ENCODE results near the gene DLGAP5.

DNA sequence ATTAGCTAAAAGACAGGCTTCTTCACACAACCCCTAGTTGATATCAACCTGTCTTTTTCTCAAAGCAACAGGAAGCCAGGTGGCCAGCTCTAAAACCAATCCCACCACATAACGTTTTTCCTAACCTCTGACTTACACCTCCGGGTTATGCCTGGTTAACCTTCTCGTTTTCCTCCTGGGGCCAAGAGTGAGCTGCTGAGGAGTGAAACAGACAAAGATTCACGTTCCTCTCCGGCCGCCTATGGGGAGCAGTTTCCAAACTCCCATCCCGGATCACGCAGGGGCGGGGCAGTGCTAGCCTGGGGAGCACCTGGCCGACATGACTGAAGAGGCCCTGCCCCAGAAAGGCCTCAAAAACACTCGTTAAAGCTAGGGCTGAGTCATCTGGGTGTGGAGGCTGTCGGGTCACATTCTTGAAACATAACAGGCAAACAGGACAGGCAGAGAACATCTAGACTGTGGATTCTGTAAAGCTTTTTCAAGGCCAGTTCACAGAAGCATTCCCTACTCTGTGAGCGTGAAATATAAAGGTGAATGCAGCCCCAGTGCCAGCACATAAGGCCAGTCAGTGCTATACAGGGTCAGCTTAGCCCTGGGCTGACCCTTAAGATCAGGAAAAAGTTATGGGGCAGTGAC lies 88.3 kb downstream of the DLGAP5 start:
- TF ChIP-seq, protein P1, sequence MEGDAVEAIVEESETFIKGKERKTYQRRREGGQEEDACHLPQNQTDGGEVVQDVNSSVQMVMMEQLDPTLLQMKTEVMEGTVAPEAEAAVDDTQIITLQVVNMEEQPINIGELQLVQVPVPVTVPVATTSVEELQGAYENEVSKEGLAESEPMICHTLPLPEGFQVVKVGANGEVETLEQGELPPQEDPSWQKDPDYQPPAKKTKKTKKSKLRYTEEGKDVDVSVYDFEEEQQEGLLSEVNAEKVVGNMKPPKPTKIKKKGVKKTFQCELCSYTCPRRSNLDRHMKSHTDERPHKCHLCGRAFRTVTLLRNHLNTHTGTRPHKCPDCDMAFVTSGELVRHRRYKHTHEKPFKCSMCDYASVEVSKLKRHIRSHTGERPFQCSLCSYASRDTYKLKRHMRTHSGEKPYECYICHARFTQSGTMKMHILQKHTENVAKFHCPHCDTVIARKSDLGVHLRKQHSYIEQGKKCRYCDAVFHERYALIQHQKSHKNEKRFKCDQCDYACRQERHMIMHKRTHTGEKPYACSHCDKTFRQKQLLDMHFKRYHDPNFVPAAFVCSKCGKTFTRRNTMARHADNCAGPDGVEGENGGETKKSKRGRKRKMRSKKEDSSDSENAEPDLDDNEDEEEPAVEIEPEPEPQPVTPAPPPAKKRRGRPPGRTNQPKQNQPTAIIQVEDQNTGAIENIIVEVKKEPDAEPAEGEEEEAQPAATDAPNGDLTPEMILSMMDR (conservative IDR thresholded peaks at IDR 0.05 in 1 of 2, IDR thresholded peaks at IDR 0.05 in 1 of 2; ENCODE audit: extremely low read depth in 1 of 2, insufficient read depth in 1 of 2, low read depth in 1 of 2, low read length in 2 of 2) = no peak
- no peak for TF ChIP-seq EZH2 (IDR thresholded peaks at IDR 0.05; ENCODE audit: borderline replicate concordance, low read length)
